Endothelial cell of umbilical vein (primary cell): ENCODE measurements around the gene WRAP73. TPM values are rescaled to one million over a fixed set of nuclear protein-coding genes. Genes with fewer than 3 reads are reported as not detected.

ENCODE experiments used
- BruUV-seq: library from RNA; stranded (reverse); fragments of 400-500 nt; replicated peaks from 2 replicates; lab custom pipeline; 2021; lab: Mats Ljungman, UMichigan
- CTCF ChIA-PET: fragments of 300-600, 350-600 bp; sonication (Branson Sonifier 250); formaldehyde crosslinking; loops from one replicate; lab custom pipeline; 2021; ENCODE audit warnings: antibody characterized with exemption, inconsistent platforms; lab: Charles Lee
- POLR2A ChIA-PET: fragments of 300-600, 350-600 bp; sonication (Branson Sonifier 250); formaldehyde crosslinking; loops from one replicate; lab custom pipeline; 2021; ENCODE audit warnings: antibody characterized with exemption, inconsistent platforms; lab: Charles Lee
- DNase-seq: peaks from one replicate; pipeline ENCODE4 v3.0.0-alpha.2; 2011; ENCODE audit warnings: low read depth, low spot score
- FAIRE-seq: peaks from 2 replicates; lab custom pipeline; 2011; peaks lifted over from hg19 to GRCh38; lab: Jason Lieb, UNC
- H2AFZ ChIP-seq: 2 replicates; pipeline ENCODE4 v1.6.0; 2012; ENCODE audit warnings: low read depth, low read length, control low read depth, inconsistent platforms
- H3K27ac ChIP-seq: 2 replicates; pipeline ENCODE4 v1.5.1; 2011; ENCODE audit warnings: low read depth, mild to moderate bottlenecking, control low read depth, low read length, moderate library complexity; ENCODE audit not compliant: insufficient read depth
- H3K27me3 ChIP-seq, 2 experiments: 2 replicates each; pipeline versions ENCODE4 v1.6.0 to v1.6.1; 2011; ENCODE audit warnings: low read length in 2 of 2, mixed read lengths in 1 of 2; ENCODE audit not compliant: control insufficient read depth in 2 of 2, insufficient read depth in 2 of 2
- H3K36me3 ChIP-seq, 2 experiments: 2 replicates in 1 of 2; 3 replicates in 1 of 2; pipeline ENCODE4 v1.5.1; 2011; ENCODE audit warnings: low read length in 2 of 2, mild to moderate bottlenecking in 1 of 2, moderate library complexity in 1 of 2; ENCODE audit not compliant: control insufficient read depth in 2 of 2, insufficient read depth in 2 of 2; ENCODE audit errors: extremely low read depth in 1 of 2
- H3K4me1 ChIP-seq: 3 replicates; pipeline ENCODE4 v1.5.1; 2011; ENCODE audit warnings: mild to moderate bottlenecking, low read length; ENCODE audit not compliant: control insufficient read depth, insufficient read depth; ENCODE audit errors: extremely low read depth
- H3K4me2 ChIP-seq: 2 replicates; pipeline ENCODE4 v1.6.1; 2011; ENCODE audit warnings: low read length, control low read depth, mixed read lengths; ENCODE audit not compliant: insufficient read depth
- H3K4me3 ChIP-seq, 3 experiments: fragments of 200-600 bp in 1 of 3; sonication (generic), shearing (Covaris generic) in 1 of 3; replicated peaks in 1 of 3; 2 replicates each; pipeline ENCODE4 v1.5.1; 2011 to 2016; ENCODE audit warnings: control low read depth in 3 of 3, low read length in 3 of 3, mild to moderate bottlenecking in 2 of 3, inconsistent platforms in 1 of 3, low read depth in 1 of 3, moderate library complexity in 1 of 3; ENCODE audit not compliant: insufficient read depth in 1 of 3
- H3K79me2 ChIP-seq: 2 replicates; pipeline ENCODE4 v1.6.0; 2012; ENCODE audit warnings: low read length, inconsistent platforms; ENCODE audit not compliant: control insufficient read depth, insufficient read depth
- H3K9ac ChIP-seq: replicated peaks from 2 replicates; pipeline ENCODE3; 2011; ENCODE audit warnings: low read length, control low read depth; ENCODE audit not compliant: insufficient read depth; ENCODE audit errors: extremely low read depth
- H3K9me1 ChIP-seq: replicated peaks from 3 replicates; pipeline ENCODE4 v1.6.0; 2011; ENCODE audit warnings: mild to moderate bottlenecking, low read length; ENCODE audit not compliant: control insufficient read depth, insufficient read depth; ENCODE audit errors: extremely low read depth
- H3K9me3 ChIP-seq: replicated peaks from 2 replicates; pipeline ENCODE4 v1.5.1; 2012; ENCODE audit warnings: low read length, inconsistent platforms; ENCODE audit not compliant: control insufficient read depth, insufficient read depth
- H4K20me1 ChIP-seq: replicated peaks from 2 replicates; pipeline ENCODE3; 2011; ENCODE audit warnings: mild to moderate bottlenecking, low read length; ENCODE audit not compliant: control insufficient read depth, insufficient read depth; ENCODE audit errors: extremely low read depth
- CTCF ChIP-seq, 2 donors: IDR thresholded peaks; 1 replicate in 1 of 2; 2 replicates in 1 of 2; pipeline ENCODE4 v1.5.1; 2011; ENCODE audit warnings: low read length in 2 of 2, mild to moderate bottlenecking in 2 of 2, moderate library complexity in 2 of 2, control low read depth in 1 of 2, inconsistent platforms in 1 of 2, low read depth in 1 of 2; ENCODE audit not compliant: insufficient read depth in 1 of 2; ENCODE audit errors: extremely low read depth in 1 of 2
- EZH2 ChIP-seq: IDR thresholded peaks from 2 replicates; pipeline ENCODE4 v1.6.1; 2012; ENCODE audit warnings: borderline replicate concordance, low read depth, mild to moderate bottlenecking, moderate library complexity, low read length, inconsistent platforms; ENCODE audit not compliant: severe bottlenecking
- FOS ChIP-seq: IDR thresholded peaks from 2 replicates; pipeline ENCODE4 v1.6.1; 2011; ENCODE audit warnings: mild to moderate bottlenecking, low read length, moderate library complexity, borderline replicate concordance; ENCODE audit not compliant: insufficient read depth
- GATA2 ChIP-seq: IDR thresholded peaks from 2 replicates; pipeline ENCODE4 v1.7.0; 2011; ENCODE audit warnings: low read depth, mild to moderate bottlenecking, moderate library complexity, mixed read lengths, low read length; ENCODE audit not compliant: insufficient read length, insufficient read depth
- JUN ChIP-seq: IDR thresholded peaks from 2 replicates; pipeline ENCODE4 v1.6.1; 2011; ENCODE audit warnings: borderline replicate concordance, low read depth; ENCODE audit not compliant: insufficient read length, insufficient read depth
- MYC ChIP-seq: IDR thresholded peaks from one replicate; pipeline ENCODE4 v1.6.1; 2011; ENCODE audit warnings: mild to moderate bottlenecking, low read depth, low read length
- POLR2A ChIP-seq: IDR thresholded peaks from 2 replicates; pipeline ENCODE4 v1.6.1; 2012; ENCODE audit warnings: low read depth, mild to moderate bottlenecking, control low read depth, low read length
- POLR2AphosphoS5 ChIP-seq: IDR thresholded peaks from 2 replicates; pipeline ENCODE4 v1.6.1; 2012; ENCODE audit warnings: low read depth, mild to moderate bottlenecking, control low read depth, low read length, moderate library complexity; ENCODE audit not compliant: insufficient read depth
- dilution Hi-C: fragments of 300-500 bp; cut with MboI; formaldehyde crosslinking; loops from one replicate; pipeline ENCODE4 v1.15.0; 2019; ENCODE audit warnings: low sequenced_read_pairs; ENCODE audit not compliant: extremely low pct_ligation_motif_present
- intact Hi-C: fragments of 100-400 bp; cut with micrococcal nuclease; formaldehyde crosslinking; loops from one replicate; pipeline ENCODE4 v1.10.0; 2022
- polyA plus RNA-seq, 4 experiments: library from polyadenylated mRNA; depleted of rRNA in 3 of 4; stranded (reverse) in 3 of 4; unstranded in 1 of 4; fragments of >200 nt; gene quantifications; 2 replicates each; pipeline versions ENCODE4 v1.2.1 to v1.2.3, GENCODE V29; 2011 to 2012; ENCODE audit warnings: missing spikeins in 1 of 4
- total RNA-seq: library from RNA; stranded (reverse); gene quantifications from 2 replicates; pipeline ENCODE4 v1.2.3, GENCODE V29; 2021
- TF ChIP-seq, protein P1 (sequence below): IDR thresholded peaks from 2 replicates; pipeline ENCODE4 v1.6.1; 2011; ENCODE audit not compliant: insufficient read depth, insufficient read length

Gene WRAP73
- total and polyA plus RNA-seq, 2 donors (not counting 3 experiments of a cell fraction or from before 2014, with no cell fraction given) = 23.0 to 50.7 TPM

DNA sequence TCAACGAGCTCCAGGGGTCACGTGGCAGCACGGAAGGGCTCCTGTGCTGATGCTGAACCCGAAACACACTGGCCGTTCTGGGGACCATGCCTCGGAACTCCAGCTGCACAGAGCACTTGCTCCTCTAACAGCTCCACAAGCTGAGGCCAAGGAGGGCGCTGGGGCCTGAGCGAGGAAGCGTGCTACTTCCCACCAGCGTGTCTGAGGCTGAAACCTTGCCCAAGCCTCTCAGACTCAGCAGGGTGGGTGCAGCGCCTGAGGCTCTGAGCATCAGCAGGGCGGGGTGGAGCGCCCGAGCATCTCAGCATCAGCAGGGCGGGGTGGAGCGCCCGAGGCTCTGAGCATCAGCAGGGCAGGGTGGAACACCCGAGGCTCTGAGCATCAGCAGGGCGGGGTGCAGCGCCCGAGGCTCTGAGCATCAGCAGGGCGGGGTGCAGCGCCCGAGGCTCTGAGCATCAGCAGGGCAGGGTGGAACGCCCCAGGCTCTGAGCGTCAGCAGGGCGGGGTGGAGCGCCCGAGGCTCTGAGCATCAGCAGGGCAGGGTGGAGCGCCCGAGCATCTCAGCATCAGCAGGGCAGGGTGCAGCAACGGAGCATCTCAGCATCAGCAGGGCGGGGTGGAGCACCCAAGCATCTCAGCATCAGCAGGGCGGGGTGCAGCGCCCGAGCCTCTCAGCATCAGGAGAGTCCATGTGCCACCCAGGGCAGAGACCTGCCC is 9.6 kb downstream of the WRAP73 start:
- Histone ChIP-seq H3K36me3 (peaks cover 0 to 15% of the 10 kb centered on the region in 2 experiments), H4K20me1 (no peaks in the 10 kb centered on the region), H3K9me1 (no peaks in the 10 kb centered on the region), H3K4me3 (no peak overlapping the region), H3K9me3 (no peaks in the 10 kb centered on the region), H3K9ac (no peak overlapping the region), H3K4me1 (no peaks in the 10 kb centered on the region), H3K79me2 (no peaks in the 10 kb centered on the region), H2AFZ (no peak overlapping the region), H3K4me2 (no peak overlapping the region), H3K27me3 (no peaks in the 10 kb centered on the region), H3K27ac (no peak overlapping the region)
- dilution Hi-C loops (no loop called here), intact Hi-C loops (no loop called here)
- TF ChIP-seq POLR2AphosphoS5 (no peak), EZH2 (no peak), POLR2A (no peak)
- TF ChIP-seq, protein P1, sequence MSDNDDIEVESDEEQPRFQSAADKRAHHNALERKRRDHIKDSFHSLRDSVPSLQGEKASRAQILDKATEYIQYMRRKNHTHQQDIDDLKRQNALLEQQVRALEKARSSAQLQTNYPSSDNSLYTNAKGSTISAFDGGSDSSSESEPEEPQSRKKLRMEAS = no peak
- no peak for DNase-seq
- no peak for FAIRE-seq
- CTCF ChIA-PET = interaction anchor here (1.3 kb wide), 1 partner anchor 21 kb away, joined by 4 read pairs; no protein-coding TSS in a partner anchor
- POLR2A ChIA-PET = no interaction called here
- no TSS peak for BruUV-seq

GRCh38 chr1:3639397-3639911 is 10.4 kb downstream of the WRAP73 start:
- H3K79me2 ChIP-seq = no peaks in the 10 kb centered on the region
- FAIRE-seq = no peak
- ChIA-PET CTCF (interaction anchor here (1.3 to 1.6 kb wide), 2 partner anchors 9 to 21 kb away, joined by 4 read pairs; no protein-coding TSS in a partner anchor), POLR2A (no interaction called here)
- H3K36me3 ChIP-seq = peaks cover 0 to 18% of the 10 kb centered on the region in 2 experiments
- H3K4me1 ChIP-seq = no peaks in the 10 kb centered on the region
- dilution Hi-C loops (no loop called here), intact Hi-C loops (no loop called here)
- H3K9me1 ChIP-seq = no peaks in the 10 kb centered on the region
- H3K9ac ChIP-seq = no peak overlapping the region
- H3K27ac ChIP-seq = no peak overlapping the region
- no peak overlapping the region for H2AFZ ChIP-seq
- no peaks in the 10 kb centered on the region for H3K9me3 ChIP-seq
- no peaks in the 10 kb centered on the region for H4K20me1 ChIP-seq
- H3K4me2 ChIP-seq = no peak overlapping the region
- TF ChIP-seq MYC (no peak), POLR2A (no peak), EZH2 (no peak), FOS (no peak), POLR2AphosphoS5 (no peak), CTCF (IDR thresholded peaks at IDR 0.05; ENCODE audit: extremely low read depth in 1 of 2, insufficient read depth in 1 of 2, low read depth in 1 of 2, low read length in 2 of 2) (no peak), JUN (no peak), GATA2 (no peak)
- TF ChIP-seq, protein P1 = no peak
- H3K4me3 ChIP-seq = no peak overlapping the region
- no peak for DNase-seq
- no TSS peak for BruUV-seq
- no peaks in the 10 kb centered on the region for H3K27me3 ChIP-seq
